GF-D8 (cell line): Measurements from ENCODE around the gene PLD5.
"Not testable (repeated sequence)": the region's sequence is repeated elsewhere in the genome, so short reads cannot be mapped to it uniquely, and the experiment has no call there.

ENCODE experiments used
- DNase-seq: peaks from one replicate; lab custom pipeline; 2025; lab: John Stamatoyannopoulos, UW

PLD5 gene

GRCh38 chr1:242425232-242425631, 99.3 kb downstream of the PLD5 start:
- no peak for DNase-seq

- no peak for DNase-seq
Measured at GRCh38 chr1:242416657-242417056, 107.8 kb downstream of the PLD5 start.

GRCh38 chr1:242412921-242413320, 111.6 kb downstream of the PLD5 start:
- peak; percentile 19 for DNase-seq

DNA sequence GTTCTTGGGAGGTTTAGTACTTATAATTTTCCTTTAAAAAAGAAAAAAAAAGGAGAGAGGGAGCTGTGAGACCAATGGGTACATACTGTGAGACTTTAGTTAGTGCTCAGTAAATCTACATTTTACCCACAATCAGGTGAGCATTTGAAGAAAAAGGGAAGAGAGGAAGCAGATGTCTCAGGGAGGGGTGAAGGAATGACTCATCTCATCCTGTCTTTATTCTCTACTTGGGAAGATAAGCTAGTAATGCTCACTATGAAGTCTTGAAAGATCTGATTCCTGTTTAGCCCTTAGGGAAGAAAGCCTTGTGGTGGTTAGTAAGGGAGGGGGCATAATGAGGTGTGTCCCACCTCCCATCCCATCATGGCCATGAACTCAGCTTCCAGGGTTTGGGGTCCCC, 112.6 kb downstream of the PLD5 start:
- DNase-seq: no peak

DNA sequence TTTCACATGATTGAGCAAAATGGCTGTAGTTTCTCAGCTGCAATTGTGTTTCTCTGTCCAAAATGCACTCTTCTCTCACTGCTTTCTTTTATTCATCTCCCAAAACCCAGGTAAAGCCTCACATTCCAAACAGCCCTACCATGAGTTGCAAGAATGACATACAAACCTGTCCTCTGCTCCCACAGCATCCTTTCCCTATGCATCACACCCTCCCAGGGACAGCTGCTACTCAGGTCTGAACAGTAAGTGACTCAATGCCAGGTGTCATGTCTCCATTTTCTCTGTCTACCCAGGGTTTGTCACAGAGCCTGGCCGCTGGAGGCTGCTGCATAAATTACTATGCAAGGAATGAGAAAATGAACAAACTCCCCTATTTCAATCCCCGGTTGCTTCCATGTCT, 118.5 kb downstream of the PLD5 start:
- no peak for DNase-seq

DNA sequence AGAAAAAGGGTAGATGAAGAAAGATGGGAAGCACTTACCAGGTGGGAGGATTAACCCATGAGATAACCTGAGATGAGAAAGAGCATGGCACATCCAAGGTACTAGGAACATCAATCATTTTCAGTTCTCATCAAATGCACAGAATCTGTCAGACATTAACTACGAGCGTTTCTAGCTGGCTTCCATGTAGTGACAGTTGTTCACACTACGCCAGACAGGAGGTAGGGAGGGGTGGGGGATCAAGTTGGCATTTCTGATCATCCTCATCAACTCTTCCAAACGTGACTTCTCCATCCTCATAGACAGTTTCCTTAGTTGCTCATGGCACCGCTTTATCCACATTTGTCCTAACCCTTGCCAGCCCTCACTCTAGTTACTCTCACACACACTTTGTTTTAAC, 120.2 kb downstream of the PLD5 start:
- DNase-seq: no peak

- DNase-seq: no peak
Measured at GRCh38 chr1:242402956-242403355, 121.5 kb downstream of the PLD5 start.

DNA sequence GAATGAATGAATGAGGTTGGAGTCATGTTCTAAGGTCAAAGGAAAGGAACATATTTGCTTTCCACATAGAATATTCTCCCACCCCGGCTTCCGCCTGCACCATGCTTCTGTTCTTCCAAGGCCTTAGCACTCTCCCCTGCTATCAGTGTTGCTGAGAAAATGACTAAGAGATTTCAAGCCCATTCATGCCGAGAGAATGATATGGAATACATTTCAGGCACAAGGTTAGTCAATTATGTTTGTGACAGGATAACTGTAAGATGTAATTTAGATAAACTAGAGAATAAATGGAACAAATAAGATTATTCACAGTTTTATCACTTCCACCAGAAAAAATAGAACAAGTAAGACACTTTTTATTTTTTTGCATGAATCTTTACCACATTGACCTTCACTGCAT, 122.6 kb downstream of the PLD5 start:
- no peak for DNase-seq

GRCh38 chr1:242398351-242398750, 126.1 kb downstream of the PLD5 start:
- no peak for DNase-seq

GRCh38 chr1:242391896-242392295, 132.6 kb downstream of the PLD5 start:
- DNase-seq: no peak

DNA sequence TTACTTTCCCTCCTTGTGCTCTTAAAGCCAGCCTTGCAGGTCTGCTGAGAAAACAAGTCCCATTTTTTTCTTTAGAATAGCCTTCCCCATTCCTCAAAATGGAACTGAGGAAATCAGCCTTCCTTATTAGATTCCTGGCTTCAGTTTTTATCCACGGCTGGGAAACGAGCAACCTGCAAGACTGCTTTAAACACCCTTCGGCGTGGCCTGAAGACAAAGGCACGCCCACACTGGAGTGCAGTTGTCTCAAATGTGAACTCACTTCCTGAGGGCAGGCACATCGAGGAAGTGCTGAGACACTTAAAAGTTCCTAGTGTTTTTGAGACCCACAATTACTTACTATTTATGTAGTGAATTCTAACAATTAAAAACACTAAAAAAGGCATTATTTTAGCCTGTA, 148.4 kb downstream of the PLD5 start:
- DNase-seq: not testable (repeated sequence)

DNA sequence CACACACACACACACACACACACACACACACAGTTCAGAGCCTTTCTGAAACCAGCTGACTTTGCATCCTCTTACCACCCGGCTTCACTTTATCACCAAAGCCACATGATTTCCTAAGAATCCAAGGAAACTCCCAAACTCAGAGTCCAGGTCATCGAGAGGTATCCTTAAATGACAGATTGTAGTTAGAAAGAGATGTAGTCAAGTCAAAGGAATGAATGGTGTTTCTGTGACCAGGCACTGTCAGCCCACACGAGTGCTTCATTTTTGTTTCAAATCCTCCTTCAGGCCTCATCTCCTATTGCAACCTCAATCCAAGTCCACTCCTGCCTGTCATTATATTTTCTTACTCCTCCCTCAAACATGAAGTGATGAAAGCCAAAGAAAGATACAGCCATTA, 174.1 kb downstream of the PLD5 start:
- not testable (repeated sequence) for DNase-seq

DNA sequence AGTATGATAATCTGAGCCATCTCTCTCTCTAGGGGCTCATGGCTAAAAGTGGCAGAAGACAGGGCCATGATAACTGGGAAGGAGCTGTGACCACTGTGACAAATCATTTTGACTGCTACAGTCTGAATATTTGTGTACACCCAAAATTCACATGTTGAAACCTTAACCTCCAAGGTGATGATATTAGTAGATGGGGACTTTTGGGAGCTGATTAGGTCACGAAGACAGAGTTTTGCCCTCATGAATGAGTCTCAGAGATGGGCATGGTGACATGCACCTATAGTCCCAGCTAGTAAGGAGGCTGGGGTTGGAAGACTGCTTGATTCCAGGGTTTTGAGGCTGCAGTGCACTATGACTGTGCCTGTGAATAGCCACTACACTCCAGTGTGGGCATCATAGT, 174.9 kb downstream of the PLD5 start:
- DNase-seq: no peak

DNA sequence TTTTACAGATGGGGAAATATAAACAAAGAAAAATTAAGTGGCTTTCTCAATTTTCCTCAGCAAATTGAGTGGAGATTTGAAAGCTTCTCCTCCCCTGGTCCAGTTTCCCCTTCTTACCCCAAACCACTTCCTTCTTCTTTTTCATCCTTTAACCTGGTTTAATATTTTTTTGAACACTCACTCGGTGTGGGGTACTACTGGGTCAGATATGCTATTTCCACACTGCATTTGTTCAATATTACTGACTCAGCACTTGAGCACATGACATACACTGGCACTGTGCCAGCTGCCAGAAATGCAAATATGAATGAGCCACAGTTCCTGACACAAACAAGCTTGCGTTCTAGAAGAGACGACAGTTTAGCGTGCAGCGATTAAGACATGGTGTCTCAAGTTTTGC, 193.6 kb downstream of the PLD5 start:
- not testable (repeated sequence) for DNase-seq

DNA sequence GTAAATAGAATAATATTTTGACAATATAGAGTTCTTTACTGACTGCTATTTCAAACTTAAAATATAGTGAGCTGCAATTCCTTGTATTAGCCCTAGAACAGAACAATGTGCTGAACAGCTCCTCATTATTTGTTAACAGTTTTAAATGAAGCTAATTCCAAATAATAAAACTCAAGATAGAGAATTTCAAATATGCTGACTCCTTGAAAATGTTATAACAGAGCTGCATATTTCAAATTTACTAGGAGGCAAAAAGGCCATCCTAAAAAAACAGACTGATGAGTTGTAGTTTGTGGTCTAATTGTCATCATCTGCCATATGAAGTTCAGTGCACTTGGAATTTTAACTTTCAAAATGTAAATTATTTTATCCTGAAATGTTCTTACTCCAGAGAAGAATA, 197.1 kb downstream of the PLD5 start:
- DNase-seq: not testable (repeated sequence)

DNA sequence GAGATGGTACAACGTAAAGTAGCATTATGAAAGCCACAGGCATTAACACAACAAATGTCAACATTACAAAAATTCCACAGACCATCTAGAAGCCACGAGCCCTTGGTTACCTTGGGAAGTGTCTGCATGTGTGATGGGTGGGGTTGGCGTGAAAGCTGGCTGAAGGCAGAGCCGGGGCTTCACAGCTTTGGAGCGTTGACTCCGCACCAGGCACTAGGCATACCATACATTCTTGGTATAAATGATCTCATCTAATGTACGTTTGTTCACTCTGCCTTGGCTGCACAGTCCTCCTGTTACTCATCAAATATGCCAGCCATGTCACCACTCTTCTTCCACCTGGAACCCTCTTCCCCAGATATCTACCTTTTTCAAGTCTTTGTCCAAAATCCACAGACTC, 202.5 kb downstream of the PLD5 start:
- not testable (repeated sequence) for DNase-seq

- DNase-seq: no peak
Measured at GRCh38 chr1:242318140-242318539, 206.4 kb downstream of the PLD5 start.

- not testable (repeated sequence) for DNase-seq
Measured at GRCh38 chr1:242314865-242315264, 209.6 kb downstream of the PLD5 start.

DNA sequence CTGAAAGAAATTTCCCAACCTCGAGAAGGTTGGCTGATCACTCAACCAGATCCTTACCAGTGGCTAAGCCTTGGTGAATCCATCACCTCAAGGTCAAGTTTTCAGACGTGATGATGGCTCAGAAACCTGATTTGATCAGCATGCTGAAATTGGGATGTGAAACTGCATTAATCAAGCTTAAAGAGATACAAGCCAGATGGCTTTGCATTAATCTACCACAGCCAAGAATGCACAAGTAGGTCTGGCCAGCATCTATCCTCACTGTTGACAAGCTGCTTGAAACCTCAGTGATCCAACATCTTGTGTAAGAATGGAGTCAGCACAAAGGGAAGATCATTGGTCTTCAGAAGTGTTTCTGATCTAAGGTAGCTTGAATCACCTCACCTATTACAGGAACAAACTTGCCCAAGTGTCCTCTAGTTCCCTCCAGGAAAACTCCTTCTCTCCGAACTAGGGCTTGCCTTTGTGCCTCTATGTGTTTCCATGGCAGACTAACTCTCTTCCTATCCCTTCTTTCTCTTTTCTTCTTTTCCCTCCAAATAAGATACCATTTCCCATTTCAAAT, 210.3 kb downstream of the PLD5 start:
- not testable (repeated sequence) for DNase-seq

DNA sequence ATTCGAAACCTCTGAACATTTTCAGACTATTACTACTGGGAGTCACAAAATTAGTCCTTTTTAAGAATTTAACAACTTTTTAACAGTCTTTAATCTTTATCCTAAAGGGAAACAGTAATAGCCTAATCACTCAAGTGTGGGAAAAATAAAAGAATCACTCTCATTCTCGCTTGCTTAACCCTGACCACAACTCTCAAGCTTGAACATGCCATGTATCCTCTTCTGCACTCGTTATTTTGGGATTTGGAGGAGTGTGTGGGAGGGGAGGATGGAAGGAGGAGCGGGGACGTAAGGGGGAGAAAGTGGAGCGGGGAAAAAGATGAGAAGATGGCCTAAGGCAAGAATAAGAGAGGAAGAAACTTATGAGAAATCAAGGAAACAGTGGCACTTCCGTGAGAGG, 215.8 kb downstream of the PLD5 start:
- DNase-seq: not testable (repeated sequence)

DNA sequence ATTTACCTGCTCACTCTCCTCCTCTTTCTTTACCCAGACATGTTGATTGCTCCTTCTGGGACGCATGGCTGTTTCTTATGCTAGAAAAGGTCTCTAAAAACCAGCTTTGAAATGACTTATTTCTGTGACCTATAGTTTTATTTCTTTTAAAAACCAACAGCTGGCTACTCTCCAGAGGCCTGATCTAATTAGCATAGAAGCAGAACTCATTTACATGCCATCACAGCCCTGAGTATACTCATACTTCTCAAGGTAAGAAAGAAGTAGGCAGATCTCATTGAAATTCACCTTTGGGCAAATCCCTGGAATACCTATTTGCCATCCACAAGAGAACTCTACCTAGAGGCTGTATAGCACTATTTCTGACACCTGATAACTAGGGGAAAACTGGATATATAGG, 230.7 kb downstream of the PLD5 start:
- DNase-seq: not testable (repeated sequence)

- not testable (repeated sequence) for DNase-seq
Measured at GRCh38 chr1:242288067-242288466, 236.4 kb downstream of the PLD5 start.

GRCh38 chr1:242282758-242283485, 241.6 kb downstream of the PLD5 start:
- DNase-seq: not testable (repeated sequence)

GRCh38 chr1:242278406-242278805, 246.1 kb downstream of the PLD5 start:
- not testable (repeated sequence) for DNase-seq
